Loucy (cell line): ENCODE measurements around the gene FRMD4A.

Source experiments
- CTCF ChIP-seq: fragments of 200-600 bp; sonication (generic); conservative IDR thresholded peaks from 2 replicates; pipeline ENCODE4 v1.5.1; 2014; ENCODE audit warnings: mild to moderate bottlenecking, antibody characterized with exemption, low read length
- EZH2phosphoT487 ChIP-seq: fragments of 200-600 bp; IDR thresholded peaks from 2 replicates; pipeline ENCODE4 v1.6.1; 2018; ENCODE audit warnings: antibody characterized with exemption, mild to moderate bottlenecking, moderate library complexity, borderline replicate concordance

GRCh38 chr10:14116021-14116420, 214.7 kb downstream of the FRMD4A start:
- no peak for TF ChIP-seq CTCF
- no peak for TF ChIP-seq EZH2phosphoT487
